Karpas-422 (cell line): ENCODE results near the gene PHLDA2. TPM values are rescaled to one million over a fixed set of nuclear protein-coding genes. Genes with fewer than 3 reads are reported as not detected.
"Not testable (repeated sequence)": the region's sequence is repeated elsewhere in the genome, so short reads cannot be mapped to it uniquely, and the experiment has no call there.

ENCODE experiments used
- DNase-seq: peaks from one replicate; pipeline ENCODE4 v3.0.0-alpha.2; 2015
- H2AFZ ChIP-seq: fragments of 200-600 bp; sonication (generic); 2 replicates; pipeline ENCODE4 v1.6.1; 2014; ENCODE audit warnings: antibody characterized with exemption, low read length, mixed read lengths
- H3K27ac ChIP-seq: fragments of 200-600 bp; sonication (generic); 2 replicates; pipeline ENCODE4 v1.5.1; 2014; ENCODE audit warnings: mild to moderate bottlenecking, low read length, moderate library complexity
- H3K27me3 ChIP-seq: fragments of 200-600 bp; sonication (generic); 2 replicates; pipeline ENCODE4 v1.6.1; 2014; ENCODE audit warnings: low read length, mixed read lengths
- H3K36me3 ChIP-seq: fragments of 200-600 bp; sonication (generic); 2 replicates; pipeline ENCODE4 v1.6.1; 2014; ENCODE audit warnings: low read length, mixed read lengths; ENCODE audit not compliant: insufficient read depth
- H3K4me1 ChIP-seq: fragments of 200-600 bp; sonication (generic); 2 replicates; pipeline ENCODE4 v1.6.1; 2014; ENCODE audit warnings: mild to moderate bottlenecking, low read length, mixed read lengths
- H3K4me2 ChIP-seq: fragments of 200-600 bp; sonication (generic); 2 replicates; pipeline ENCODE4 v1.6.1; 2014; ENCODE audit warnings: low read length, low read depth, mild to moderate bottlenecking; ENCODE audit not compliant: poor library complexity, severe bottlenecking
- H3K4me3 ChIP-seq: fragments of 200-600 bp; sonication (generic); 2 replicates; pipeline ENCODE4 v1.5.1; 2014; ENCODE audit warnings: mild to moderate bottlenecking, antibody characterized with exemption, low read length, mixed read lengths
- H3K79me2 ChIP-seq: fragments of 200-600 bp; sonication (generic); 2 replicates; pipeline ENCODE4 v1.6.1; 2014; ENCODE audit warnings: mild to moderate bottlenecking, low read length, mixed read lengths
- H3K9ac ChIP-seq: fragments of 200-600 bp; sonication (generic); 2 replicates; pipeline ENCODE4 v1.6.0; 2014; ENCODE audit warnings: low read length
- H3K9me2 ChIP-seq: fragments of 200-600 bp; sonication (generic), shearing (Covaris generic); replicated peaks from 2 replicates; pipeline ENCODE4 v1.6.0; 2014; ENCODE audit warnings: mild to moderate bottlenecking, low read length, moderate library complexity; ENCODE audit not compliant: insufficient read depth
- H3K9me3 ChIP-seq: fragments of 300-700, 200-600 bp; sonication (generic); 2 replicates; pipeline ENCODE4 v1.6.1; 2014; ENCODE audit warnings: low read length, mixed read lengths
- H4K20me1 ChIP-seq: fragments of 200-600 bp; sonication (generic); 2 replicates; pipeline ENCODE4 v1.6.1; 2014; ENCODE audit warnings: mild to moderate bottlenecking, antibody characterized with exemption, low read length, low read depth; ENCODE audit not compliant: insufficient read depth
- total RNA-seq: library from RNA; depleted of rRNA; stranded (reverse); fragments of >200 nt; shearing (Covaris generic); gene quantifications from 2 replicates; pipeline ENCODE4 v1.2.3, GENCODE V29; 2014; ENCODE audit warnings: low replicate concordance

Gene PHLDA2
- total RNA-seq, 1 experiment from 2014 or later = not detected

DNA sequence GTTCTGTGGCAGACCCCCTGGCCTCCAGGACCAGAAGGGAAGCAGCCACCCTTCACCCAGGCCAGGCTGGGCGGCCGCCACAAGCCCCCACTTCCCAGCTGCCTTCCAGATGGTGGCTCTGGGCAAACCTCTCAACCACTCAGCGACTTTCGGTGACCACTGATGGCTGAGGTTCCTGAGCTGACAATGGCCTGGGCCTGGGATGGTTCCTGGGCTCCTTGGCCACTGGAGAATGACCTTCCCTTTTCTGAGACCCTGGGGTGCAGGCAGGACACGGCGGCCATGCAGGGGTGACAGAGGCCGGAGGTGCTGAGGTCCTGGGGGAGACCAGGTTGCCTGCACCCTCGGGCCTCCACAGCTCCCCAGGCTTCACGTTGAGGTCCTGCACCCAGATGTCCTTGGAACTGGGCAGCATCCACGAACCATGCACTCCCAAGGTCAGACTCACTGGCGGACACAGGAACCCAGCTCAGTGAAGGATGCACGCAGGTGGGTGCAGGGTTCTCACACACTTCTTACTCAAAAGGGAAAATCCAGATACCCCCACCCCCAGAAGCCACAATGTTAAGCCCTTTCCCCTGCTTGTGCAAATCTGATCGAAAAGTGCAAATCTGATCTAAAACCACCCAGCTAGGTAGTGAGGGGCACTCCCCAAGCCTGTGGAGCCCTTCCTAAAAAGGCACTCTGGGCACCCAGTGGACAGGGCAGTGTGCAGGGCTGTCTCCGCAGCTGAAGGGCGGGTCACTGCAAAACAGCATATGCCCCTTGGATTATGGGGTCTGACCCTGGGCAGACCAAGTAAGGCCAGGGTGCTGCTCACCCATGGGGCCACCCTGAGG, 13.9 kb upstream of the PHLDA2 start:
- Histone ChIP-seq H3K4me2 (no peak overlapping the region), H3K4me3 (no peak overlapping the region), H3K9me3 (peaks cover 21% of the 10 kb centered on the region), H4K20me1 (no peaks in the 10 kb centered on the region), H3K9me2 (no peaks in the 10 kb centered on the region), H3K36me3 (peaks cover 55% of the 10 kb centered on the region), H3K79me2 (no peaks in the 10 kb centered on the region), H3K27me3 (no peaks in the 10 kb centered on the region), H3K9ac (no peak overlapping the region), H3K4me1 (no peaks in the 10 kb centered on the region), H3K27ac (no peak overlapping the region), H2AFZ (no peak overlapping the region)
- DNase-seq = no peak

GRCh38 chr11:2942447-2942846, 13.2 kb upstream of the PHLDA2 start:
- no peaks in the 10 kb centered on the region for H4K20me1 ChIP-seq
- H3K4me1 ChIP-seq = no peaks in the 10 kb centered on the region
- H3K9me2 ChIP-seq = no peaks in the 10 kb centered on the region
- H2AFZ ChIP-seq = no peak overlapping the region
- H3K27me3 ChIP-seq = no peaks in the 10 kb centered on the region
- H3K4me2 ChIP-seq = no peak overlapping the region
- DNase-seq = no peak
- H3K4me3 ChIP-seq = no peak overlapping the region
- H3K27ac ChIP-seq = no peak overlapping the region
- H3K9ac ChIP-seq = no peak overlapping the region
- peaks cover 49% of the 10 kb centered on the region for H3K36me3 ChIP-seq
- no peaks in the 10 kb centered on the region for H3K79me2 ChIP-seq
- peaks cover 25% of the 10 kb centered on the region for H3K9me3 ChIP-seq

GRCh38 chr11:2940921-2941821, 12.0 kb upstream of the PHLDA2 start:
- no peaks in the 10 kb centered on the region for H3K4me1 ChIP-seq
- peaks cover 36% of the 10 kb centered on the region for H3K36me3 ChIP-seq
- no peak overlapping the region for H3K9ac ChIP-seq
- no peaks in the 10 kb centered on the region for H4K20me1 ChIP-seq
- no peaks in the 10 kb centered on the region for H3K27me3 ChIP-seq
- no peak overlapping the region for H2AFZ ChIP-seq
- H3K27ac ChIP-seq = no peak overlapping the region
- H3K4me2 ChIP-seq = no peak overlapping the region
- no peaks in the 10 kb centered on the region for H3K9me2 ChIP-seq
- H3K79me2 ChIP-seq = no peaks in the 10 kb centered on the region
- no peak for DNase-seq
- peaks cover 25% of the 10 kb centered on the region for H3K9me3 ChIP-seq
- H3K4me3 ChIP-seq = no peak overlapping the region

GRCh38 chr11:2940147-2940920, 11.1 kb upstream of the PHLDA2 start:
- no peaks in the 10 kb centered on the region for H3K9me2 ChIP-seq
- H3K4me2 ChIP-seq = no peak overlapping the region
- no peak overlapping the region for H3K4me3 ChIP-seq
- H3K9ac ChIP-seq = no peak overlapping the region
- H3K79me2 ChIP-seq = no peaks in the 10 kb centered on the region
- peaks cover 27% of the 10 kb centered on the region for H3K36me3 ChIP-seq
- peaks cover 25% of the 10 kb centered on the region for H3K9me3 ChIP-seq
- no peaks in the 10 kb centered on the region for H4K20me1 ChIP-seq
- H2AFZ ChIP-seq = no peak overlapping the region
- H3K27ac ChIP-seq = no peak overlapping the region
- H3K27me3 ChIP-seq = no peaks in the 10 kb centered on the region
- DNase-seq = no peak
- no peaks in the 10 kb centered on the region for H3K4me1 ChIP-seq

- Histone ChIP-seq H3K36me3 (peaks cover 11% of the 10 kb centered on the region), H3K9me3 (peaks cover 24% of the 10 kb centered on the region)
- DNase-seq, H2AFZ ChIP-seq, H3K27me3 ChIP-seq, H3K4me2 ChIP-seq, H3K4me3 ChIP-seq, H3K9me2 ChIP-seq, H3K4me1 ChIP-seq, H3K79me2 ChIP-seq, H4K20me1 ChIP-seq, H3K27ac ChIP-seq, H3K9ac ChIP-seq: not testable (repeated sequence)
These were observed 9.5 kb upstream of the PHLDA2 start for GRCh38 chr11:2938458-2939418.

DNA sequence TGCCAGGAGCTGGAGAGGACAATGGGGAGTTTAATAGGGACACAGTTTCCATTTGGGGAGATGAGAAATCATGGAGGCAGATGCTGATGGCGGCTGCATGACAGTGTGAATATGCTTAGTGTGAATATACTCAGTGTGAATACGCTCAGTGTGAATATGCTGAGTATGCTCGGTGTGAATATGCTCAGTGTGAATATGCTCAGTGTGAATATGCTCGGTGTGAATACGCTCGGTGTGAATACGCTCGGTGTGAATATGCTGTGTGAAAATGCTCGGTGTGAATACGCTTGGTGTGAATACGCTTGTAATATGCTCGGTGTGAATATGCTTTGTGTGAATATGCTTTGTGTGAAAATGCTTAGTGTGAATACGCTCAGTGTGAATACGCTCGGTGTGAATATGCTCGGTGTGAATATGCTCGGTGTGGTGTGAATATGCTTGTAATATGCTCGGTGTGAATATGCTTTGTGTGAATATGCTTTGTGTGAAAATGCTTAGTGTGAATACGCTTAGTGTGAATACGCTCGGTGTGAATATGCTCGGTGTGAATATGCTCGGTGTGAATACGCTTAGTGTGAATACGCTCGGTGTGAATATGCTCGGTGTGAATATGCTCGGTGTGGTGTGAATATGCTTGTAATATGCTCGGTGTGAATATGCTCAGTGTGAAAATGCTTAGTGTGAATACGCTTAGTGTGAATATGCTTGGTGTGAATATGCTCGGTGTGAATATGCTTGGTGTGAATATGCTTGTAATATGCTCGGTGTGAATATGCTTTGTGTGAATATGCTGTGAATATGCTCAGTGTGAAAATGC, 8.6 kb upstream of the PHLDA2 start:
- not testable (repeated sequence) for H3K9me2 ChIP-seq, H3K27me3 ChIP-seq, H3K4me2 ChIP-seq, H3K9ac ChIP-seq, H3K4me3 ChIP-seq, H2AFZ ChIP-seq, H3K36me3 ChIP-seq, H3K4me1 ChIP-seq, H3K27ac ChIP-seq, H3K79me2 ChIP-seq, H4K20me1 ChIP-seq
- DNase-seq = peak; percentile 57
- peaks cover 20% of the 10 kb centered on the region for H3K9me3 ChIP-seq
